Measurements from ENCODE around the gene MAP9. TPM values are rescaled to one million over a fixed set of nuclear protein-coding genes. Genes with fewer than 3 reads are reported as not detected.

The MAP9 gene
- total and polyA plus RNA-seq, 2 experiments from 2014 or later, result 16.0 to 33.7 TPM

- TF ChIP-seq STAT1 (IDR thresholded peaks at IDR 0.05; ENCODE audit: unreplicated experiment) (no peak), CREB1 (CRISPR knock-in tag; IDR thresholded peaks at IDR 0.05; ENCODE audit: low read depth) (no peak), JUNB (IDR thresholded peaks at IDR 0.05; ENCODE audit: unreplicated experiment) (no peak), REST (IDR thresholded peaks at IDR 0.05; ENCODE audit: unreplicated experiment) (no peak)
These were observed 45.3 kb downstream of the MAP9 start (continued) for GRCh38 chr4:155331478-155331877.

GRCh38 chr4:155322782-155323181 lies 54.0 kb downstream of the MAP9 start:
- no peaks in the 10 kb centered on the region for H3K9me2 ChIP-seq (ENCODE audit: insufficient read depth)
- Mint-ChIP-seq H3K36me3 (ENCODE audit: low read depth) (peaks cover 10% of the 10 kb centered on the region; the same call in 2 of the 3 replicates), H3K4me3 (no peak overlapping the region), H3K27ac (no peak overlapping the region), H3K27me3 (ENCODE audit: insufficient read depth, low read depth, poor library complexity) (no peaks in the 10 kb centered on the region), H3K4me1 (peaks cover 13% of the 10 kb centered on the region), H3K9me3 (peaks cover 9% of the 10 kb centered on the region; the same call in 2 of the 3 replicates)
- ATAC-seq, result no peak
- H3K4me2 ChIP-seq, result no peak overlapping the region
- H3F3A ChIP-seq (replicated peaks; ENCODE audit: low read depth), result no peaks in the 10 kb centered on the region
- no peak for DNase-seq (ENCODE audit: low spot score)
- H2AFZ ChIP-seq, result no peak overlapping the region
- no peak overlapping the region for H3K27ac ChIP-seq (ENCODE audit: low read depth)
- no peaks in the 10 kb centered on the region for H3K27me3 ChIP-seq (ENCODE audit: insufficient read depth)
- H3K4me1 ChIP-seq (ENCODE audit: insufficient read depth), result peaks cover 4% of the 10 kb centered on the region; the same call in 1 of the 2 replicates
- H3K4me3 ChIP-seq, result no peak overlapping the region
- no peaks in the 10 kb centered on the region for H3K36me3 ChIP-seq (ENCODE audit: insufficient read depth)
- no peaks in the 10 kb centered on the region for H3K79me2 ChIP-seq (replicated peaks; ENCODE audit: insufficient read depth)
- H4K20me1 ChIP-seq (replicated peaks; ENCODE audit: insufficient read depth), result no peaks in the 10 kb centered on the region
- TF ChIP-seq POLR2AphosphoS5 (IDR thresholded peaks at IDR 0.05; ENCODE audit: low read depth), result no peak
- TF ChIP-seq ZNF114 (CRISPR knock-in tag; IDR thresholded peaks at IDR 0.05), result no peak
- no peak for TF ChIP-seq CTCF (conservative IDR thresholded peaks at IDR 0.05; ENCODE audit: low read depth in 2 of 2)
- TF ChIP-seq ZNF462 (CRISPR knock-in tag; IDR thresholded peaks at IDR 0.05), result no peak
- no peak for TF ChIP-seq EZH2 (IDR thresholded peaks at IDR 0.05; ENCODE audit: low read depth, unreplicated experiment)
- TF ChIP-seq JUNB (IDR thresholded peaks at IDR 0.05; ENCODE audit: unreplicated experiment), result no peak
- TF ChIP-seq REST (IDR thresholded peaks at IDR 0.05; ENCODE audit: unreplicated experiment), result no peak
- TF ChIP-seq CREB1 (CRISPR knock-in tag; IDR thresholded peaks at IDR 0.05; ENCODE audit: low read depth), result no peak
- no peak for TF ChIP-seq ZNF331 (CRISPR knock-in tag; IDR thresholded peaks at IDR 0.05; ENCODE audit: low read depth)

All from GM23338 (cell line).